GM12874 (cell line): ENCODE data around the gene DCN.

Experiments used
- CTCF ChIP-seq: IDR thresholded peaks from 2 replicates; pipeline ENCODE4 v1.5.1; 2011; ENCODE audit warnings: low read depth, mild to moderate bottlenecking, control low read depth, low read length, moderate library complexity; ENCODE audit not compliant: insufficient read depth

DCN gene

DNA sequence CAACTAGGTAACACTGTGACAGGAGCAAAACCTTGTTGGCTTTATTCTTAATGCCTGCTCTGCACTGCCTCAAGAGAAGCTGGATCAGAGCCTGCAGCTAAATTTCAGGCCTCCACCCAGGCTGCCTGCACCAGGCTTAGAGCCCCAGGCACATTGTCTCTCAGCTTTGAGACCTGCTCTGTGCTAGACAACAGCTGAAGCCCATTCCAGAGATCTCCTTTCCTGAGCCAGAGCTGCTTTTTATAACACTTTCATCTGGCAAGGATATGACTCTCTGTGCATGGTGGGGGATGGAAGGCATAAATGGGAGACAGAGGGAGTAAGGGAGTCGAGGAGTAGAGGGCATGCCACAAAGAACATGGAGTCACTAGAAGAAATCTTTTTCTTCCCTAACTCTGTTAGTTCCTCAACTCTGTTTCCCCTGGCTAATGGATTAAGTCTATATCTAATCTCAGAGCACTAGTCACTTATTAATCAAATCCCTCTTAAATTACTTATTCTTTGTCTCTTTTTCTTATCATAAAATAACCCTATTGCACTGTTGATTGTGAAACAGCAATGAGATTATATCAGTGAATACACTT lies 44.2 kb downstream of the DCN start:
- TF ChIP-seq CTCF = no peak

GRCh38 chr12:91133871-91134270 lies 48.7 kb downstream of the DCN start:
- TF ChIP-seq CTCF = no peak

GRCh38 chr12:91129662-91130362 lies 52.8 kb downstream of the DCN start:
- TF ChIP-seq CTCF = no peak

DNA sequence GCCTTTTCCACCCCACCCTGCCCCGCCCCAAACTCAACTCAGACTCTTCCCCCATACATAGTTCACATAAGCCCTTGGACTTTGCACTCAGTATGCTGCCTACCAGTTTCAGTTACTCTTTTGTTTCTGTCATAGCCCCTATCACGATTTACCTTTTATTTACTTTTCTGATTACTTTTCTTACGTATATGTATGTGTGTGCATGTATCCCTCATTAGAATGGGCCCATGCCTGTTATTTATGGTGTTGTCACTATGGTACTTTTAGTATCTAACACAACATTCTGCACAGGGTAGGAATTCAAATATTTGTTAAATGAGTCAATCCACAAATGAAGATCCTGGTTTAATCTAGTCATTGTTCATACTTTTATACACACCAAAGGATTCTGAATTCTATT lies 54.9 kb downstream of the DCN start:
- no peak for TF ChIP-seq CTCF

DNA sequence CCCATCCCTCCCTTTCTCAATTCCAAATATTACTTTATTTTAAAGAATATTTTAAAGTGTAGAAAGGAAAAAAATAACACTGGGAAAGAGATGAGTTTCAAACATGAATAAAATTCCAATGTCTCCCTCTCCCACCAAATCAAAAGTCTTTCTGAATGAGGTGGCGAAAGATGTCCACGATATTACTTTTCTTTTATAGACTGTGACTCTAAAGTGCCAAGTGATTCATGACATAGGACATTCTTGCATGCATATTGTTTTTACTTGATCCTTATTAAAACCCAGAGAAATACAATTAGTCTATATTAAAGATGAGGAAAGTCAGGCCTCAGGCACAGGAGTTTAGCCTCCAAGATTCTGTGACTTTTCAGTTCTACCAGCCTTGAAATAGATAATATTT lies 55.3 kb downstream of the DCN start:
- TF ChIP-seq CTCF = no peak

GRCh38 chr12:91126516-91126915 lies 56.1 kb downstream of the DCN start:
- no peak for TF ChIP-seq CTCF

DNA sequence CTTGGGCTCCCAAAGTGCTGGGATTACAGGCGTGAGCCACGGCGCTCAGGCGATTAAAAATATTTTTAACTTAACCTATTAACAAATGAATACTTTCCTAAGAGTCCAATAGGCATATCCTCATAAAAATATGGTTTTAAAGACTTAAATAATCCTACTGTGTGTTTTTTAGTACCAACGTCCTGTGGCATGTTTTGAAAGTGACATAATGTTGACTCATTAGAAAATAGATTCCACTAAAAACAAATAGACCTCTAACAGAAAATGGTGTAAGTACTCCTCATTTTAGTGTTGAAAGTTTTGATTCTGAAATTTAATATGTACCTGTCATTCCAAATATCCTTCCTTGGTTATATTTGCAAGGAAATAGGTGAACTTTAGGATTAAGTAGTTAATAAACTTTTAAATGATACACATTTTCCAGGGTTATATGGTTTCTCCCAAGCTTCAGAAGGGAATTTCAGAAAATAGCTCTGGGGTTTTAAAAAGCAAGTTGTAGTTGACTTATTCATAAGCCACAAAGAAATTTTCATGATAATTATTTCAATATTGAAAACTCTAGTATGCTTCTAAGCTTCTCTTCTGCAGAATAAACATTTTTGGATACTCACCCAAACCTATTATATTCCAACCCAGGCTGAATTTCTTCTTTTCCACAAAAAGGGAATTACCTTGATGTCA lies 59.2 kb downstream of the DCN start:
- no peak for TF ChIP-seq CTCF
